ENCODE data around the gene PHOX2A. TPM values are rescaled to one million over a fixed set of nuclear protein-coding genes. Genes with fewer than 3 reads are reported as not detected.
A peak's percentile ranks its signal among the peaks of the same experiment; 100 is the strongest.

PHOX2A gene
- total RNA-seq, 1 experiment from 2014 or later = not detected

GRCh38 chr11:72195518-72196270 is 48.3 kb downstream of the PHOX2A start:
- CTCF ChIA-PET = interaction anchor here (0.6 kb wide), 1 partner anchor 52 kb away, joined by 5 read pairs; no protein-coding TSS in a partner anchor
- intact Hi-C loops (cut with micrococcal nuclease; ENCODE audit: unreplicated experiment) = no loop called here

GRCh38 chr11:72191961-72192381 is 52.0 kb downstream of the PHOX2A start, which contains the start of gene FOLR1:
FOLR1 (plus strand) TSS chr11:72192140; CDS start chr11:72192174, 34 bp downstream.
- peaks cover 37% of the 10 kb centered on the region for H3K4me1 ChIP-seq
- H3K4me3 ChIP-seq (ENCODE audit: low read depth, low read length) = no peak within 1 kb of the TSS
- no TSS peak for BruUV-seq (replicated peaks)
- intact Hi-C loops (cut with micrococcal nuclease; ENCODE audit: unreplicated experiment) = loop anchor here (2.0 kb wide), 1 partner anchor 47 kb away; no protein-coding TSS in a partner anchor
- CTCF ChIA-PET = interaction anchor here (0.6 to 1.0 kb wide), 3 partner anchors 9 to 279 kb away, joined by 3 to 6 read pairs (median 5); no protein-coding TSS in a partner anchor
- peak; percentile 72 to 84 for DNase-seq
- no peaks in the 10 kb centered on the region for H3K36me3 ChIP-seq (ENCODE audit: control insufficient read depth, insufficient read depth, low read length)
- no peaks in the 10 kb centered on the region for H3K9me3 ChIP-seq
- H3K36me3 Mint-ChIP-seq (ENCODE audit: insufficient read depth, unreplicated experiment) = no peaks in the 10 kb centered on the region
- POLR2A ChIA-PET = interaction anchor here (0.6 to 0.7 kb wide), 3 partner anchors 30 to 79 kb away, joined by 3 to 5 read pairs (median 3); partner anchors contain the start of gene ANAPC15
- H3K4me3 Mint-ChIP-seq (ENCODE audit: unreplicated experiment) = peak within 1 kb of the TSS; percentile 56
- H3K27me3 ChIP-seq (replicated peaks; ENCODE audit: control insufficient read depth, insufficient read depth, low read length) = no peaks in the 10 kb centered on the region
- H3K27ac Mint-ChIP-seq (ENCODE audit: unreplicated experiment) = peak within 1 kb of the TSS; percentile 93
- H3K9me3 Mint-ChIP-seq (ENCODE audit: unreplicated experiment) = no peaks in the 10 kb centered on the region
- H3K4me1 Mint-ChIP-seq (ENCODE audit: low read depth, unreplicated experiment) = peaks cover 37% of the 10 kb centered on the region
- no peak for TF ChIP-seq CTCF (IDR thresholded peaks at IDR 0.05; ENCODE audit: insufficient read depth in 1 of 2, low read depth in 1 of 2, low read length in 1 of 2, severe bottlenecking in 1 of 2, unreplicated experiment in 1 of 2)
- no peaks in the 10 kb centered on the region for H3K27me3 Mint-ChIP-seq (ENCODE audit: insufficient read depth, unreplicated experiment)

More at GRCh38 chr11:72195518-72196270, 48.3 kb downstream of the PHOX2A start:
- Histone ChIP-seq H3K36me3 (ENCODE audit: control insufficient read depth, insufficient read depth, low read length) (no peaks in the 10 kb centered on the region), H3K4me1 (peaks cover 22% of the 10 kb centered on the region), H3K4me3 (ENCODE audit: low read depth, low read length) (no peak overlapping the region), H3K27me3 (replicated peaks; ENCODE audit: control insufficient read depth, insufficient read depth, low read length) (no peaks in the 10 kb centered on the region), H3K9me3 (no peaks in the 10 kb centered on the region)
- no peaks in the 10 kb centered on the region for H3K27me3 Mint-ChIP-seq (ENCODE audit: insufficient read depth, unreplicated experiment)
- POLR2A ChIA-PET = no interaction called here
- no peak overlapping the region for H3K4me3 Mint-ChIP-seq (ENCODE audit: unreplicated experiment)
- H3K4me1 Mint-ChIP-seq (ENCODE audit: low read depth, unreplicated experiment) = peaks cover 35% of the 10 kb centered on the region
- H3K9me3 Mint-ChIP-seq (ENCODE audit: unreplicated experiment) = no peaks in the 10 kb centered on the region
- TF ChIP-seq CTCF (IDR thresholded peaks at IDR 0.05; ENCODE audit: insufficient read depth in 1 of 2, low read depth in 1 of 2, low read length in 1 of 2, severe bottlenecking in 1 of 2, unreplicated experiment in 1 of 2) = no peak
- no peak overlapping the region for H3K27ac Mint-ChIP-seq (ENCODE audit: unreplicated experiment)
- H3K36me3 Mint-ChIP-seq (ENCODE audit: insufficient read depth, unreplicated experiment) = peaks cover 6% of the 10 kb centered on the region
- BruUV-seq (replicated peaks) = TSS peak; percentile 90
- DNase-seq = peak in 1 of 2 experiments; percentile 30

- CTCF ChIA-PET = interaction anchor here (0.6 to 0.9 kb wide), 2 partner anchors 12 to 32 kb away, joined by 3 to 7 read pairs; no protein-coding TSS in a partner anchor
Measured at GRCh38 chr11:72190631-72191071, 53.3 kb downstream of the PHOX2A start.

More at GRCh38 chr11:72190631-72191071, 53.3 kb downstream of the PHOX2A start:
- peak in 1 of 2 experiments; percentile 42 for DNase-seq
- Mint-ChIP-seq H3K4me3 (ENCODE audit: unreplicated experiment) (no peak overlapping the region), H3K36me3 (ENCODE audit: insufficient read depth, unreplicated experiment) (no peaks in the 10 kb centered on the region), H3K9me3 (ENCODE audit: unreplicated experiment) (no peaks in the 10 kb centered on the region), H3K27ac (ENCODE audit: unreplicated experiment) (peak overlapping the region; percentile 93), H3K27me3 (ENCODE audit: insufficient read depth, unreplicated experiment) (no peaks in the 10 kb centered on the region), H3K4me1 (ENCODE audit: low read depth, unreplicated experiment) (peaks cover 28% of the 10 kb centered on the region)
- no peaks in the 10 kb centered on the region for H3K9me3 ChIP-seq
- POLR2A ChIA-PET = no interaction called here
- peaks cover 34% of the 10 kb centered on the region for H3K4me1 ChIP-seq
- H3K27me3 ChIP-seq (replicated peaks; ENCODE audit: control insufficient read depth, insufficient read depth, low read length) = no peaks in the 10 kb centered on the region
- TF ChIP-seq CTCF (IDR thresholded peaks at IDR 0.05; ENCODE audit: insufficient read depth in 1 of 2, low read depth in 1 of 2, low read length in 1 of 2, severe bottlenecking in 1 of 2, unreplicated experiment in 1 of 2) = no peak
- H3K36me3 ChIP-seq (ENCODE audit: control insufficient read depth, insufficient read depth, low read length) = no peaks in the 10 kb centered on the region
- no peak overlapping the region for H3K4me3 ChIP-seq (ENCODE audit: low read depth, low read length)
- BruUV-seq (replicated peaks) = no TSS peak
- intact Hi-C loops (cut with micrococcal nuclease; ENCODE audit: unreplicated experiment) = no loop called here

Data from Caco-2 (cell line).